Panc1 (cell line): ENCODE measurements around the gene TMEM117.

ENCODE experiments used
- CTCF ChIP-seq: fragments of 450-650 bp; IDR thresholded peaks from 2 replicates; pipeline ENCODE4 v1.5.1; 2017; ENCODE audit warnings: mild to moderate bottlenecking
- POLR2AphosphoS5 ChIP-seq: IDR thresholded peaks from 2 replicates; pipeline ENCODE4 v1.6.1; 2012; ENCODE audit warnings: mild to moderate bottlenecking, low read depth, low read length, moderate library complexity
- REST ChIP-seq, 2 experiments: IDR thresholded peaks; 2 replicates each; pipeline ENCODE4 v1.6.1; 2011 to 2012; ENCODE audit warnings: low read depth in 2 of 2, control low read depth in 1 of 2, low read length in 1 of 2, mild to moderate bottlenecking in 1 of 2, moderate library complexity in 1 of 2; ENCODE audit not compliant: insufficient read depth in 1 of 2
- SIN3A ChIP-seq: IDR thresholded peaks from 2 replicates; pipeline ENCODE4 v1.6.1; 2012; ENCODE audit warnings: low read depth, mild to moderate bottlenecking, low read length, moderate library complexity, borderline replicate concordance; ENCODE audit not compliant: insufficient read depth

- TF ChIP-seq CTCF (no peak), POLR2AphosphoS5 (no peak), SIN3A (no peak), REST (IDR thresholded peaks at IDR 0.05; ENCODE audit: insufficient read depth in 1 of 2, low read depth in 2 of 2, low read length in 1 of 2) (no peak)
Measured at GRCh38 chr12:44229846-44230245, 394.0 kb downstream of the TMEM117 start.
